ACC112 (cell line): Measurements from ENCODE around the gene CAMK2B.

ENCODE experiments used
- H2AFZ ChIP-seq: fragments of 200-600 bp; sonication (generic); one replicate; pipeline ENCODE4 v1.6.0; 2017; ENCODE audit warnings: antibody characterized with exemption, low read length; ENCODE audit not compliant: unreplicated experiment
- H3K27ac ChIP-seq: fragments of 200-600 bp; sonication (generic); 2 replicates; pipeline ENCODE4 v1.5.1; 2014; ENCODE audit warnings: low read depth, mild to moderate bottlenecking, antibody characterized with exemption, low read length, moderate library complexity
- H3K27me3 ChIP-seq: fragments of 200-600 bp; sonication (generic); 2 replicates; pipeline ENCODE4 v1.6.1; 2014; ENCODE audit warnings: mild to moderate bottlenecking, antibody characterized with exemption, low read length, moderate library complexity, mixed read lengths; ENCODE audit not compliant: insufficient read depth
- H3K36me3 ChIP-seq: fragments of 200-600 bp; sonication (generic); 2 replicates; pipeline ENCODE4 v1.6.1; 2016; ENCODE audit warnings: mild to moderate bottlenecking, antibody characterized with exemption, low read length, moderate library complexity, mixed read lengths; ENCODE audit not compliant: insufficient read depth
- H3K4me1 ChIP-seq: fragments of 200-600 bp; sonication (generic); one replicate; pipeline ENCODE4 v1.6.1; 2016; ENCODE audit warnings: low read length, mixed read lengths; ENCODE audit not compliant: insufficient read depth, unreplicated experiment, control insufficient read depth
- H3K4me3 ChIP-seq: fragments of 200-600 bp; sonication (generic); 2 replicates; pipeline ENCODE4 v1.5.1; 2014; ENCODE audit warnings: mild to moderate bottlenecking, low read depth, low read length
- H3K79me2 ChIP-seq: fragments of 200-600 bp; sonication (generic); one replicate; pipeline ENCODE4 v1.6.0; 2016; ENCODE audit warnings: low read length; ENCODE audit not compliant: control insufficient read depth, unreplicated experiment, insufficient read depth

The CAMK2B gene

GRCh38 chr7:44279286-44279685 lies 46.1 kb downstream of the CAMK2B start:
- no peaks in the 10 kb centered on the region for H3K27me3 ChIP-seq
- no peak overlapping the region for H3K4me3 ChIP-seq
- H2AFZ ChIP-seq, result no peak overlapping the region
- no peak overlapping the region for H3K27ac ChIP-seq
- peaks cover 16% of the 10 kb centered on the region for H3K4me1 ChIP-seq
- no peaks in the 10 kb centered on the region for H3K79me2 ChIP-seq
- H3K36me3 ChIP-seq, result no peaks in the 10 kb centered on the region

GRCh38 chr7:44278451-44279161 lies 46.8 kb downstream of the CAMK2B start:
- Histone ChIP-seq H3K4me3 (no peak overlapping the region), H2AFZ (no peak overlapping the region), H3K79me2 (no peaks in the 10 kb centered on the region), H3K4me1 (peaks cover 16% of the 10 kb centered on the region), H3K27ac (no peak overlapping the region), H3K27me3 (no peaks in the 10 kb centered on the region), H3K36me3 (no peaks in the 10 kb centered on the region)

GRCh38 chr7:44277851-44278250 lies 47.5 kb downstream of the CAMK2B start:
- H2AFZ ChIP-seq, result no peak overlapping the region
- H3K36me3 ChIP-seq, result no peaks in the 10 kb centered on the region
- H3K79me2 ChIP-seq, result no peaks in the 10 kb centered on the region
- peaks cover 16% of the 10 kb centered on the region for H3K4me1 ChIP-seq
- no peak overlapping the region for H3K4me3 ChIP-seq
- no peaks in the 10 kb centered on the region for H3K27me3 ChIP-seq
- no peak overlapping the region for H3K27ac ChIP-seq

- Histone ChIP-seq H2AFZ (no peak overlapping the region), H3K4me3 (no peak overlapping the region), H3K4me1 (peaks cover 16% of the 10 kb centered on the region), H3K27ac (no peak overlapping the region), H3K36me3 (no peaks in the 10 kb centered on the region), H3K79me2 (no peaks in the 10 kb centered on the region), H3K27me3 (no peaks in the 10 kb centered on the region)
These were observed 48.0 kb downstream of the CAMK2B start for GRCh38 chr7:44277391-44277790.

- Histone ChIP-seq H2AFZ (no peak overlapping the region), H3K79me2 (no peaks in the 10 kb centered on the region), H3K4me1 (peaks cover 10% of the 10 kb centered on the region), H3K36me3 (no peaks in the 10 kb centered on the region), H3K27me3 (no peaks in the 10 kb centered on the region), H3K27ac (no peak overlapping the region), H3K4me3 (no peak overlapping the region)
These were observed 48.7 kb downstream of the CAMK2B start for GRCh38 chr7:44276571-44277221.

- Histone ChIP-seq H3K79me2 (no peaks in the 10 kb centered on the region), H3K36me3 (no peaks in the 10 kb centered on the region), H2AFZ (no peak overlapping the region), H3K4me1 (peaks cover 9% of the 10 kb centered on the region), H3K27me3 (no peaks in the 10 kb centered on the region), H3K27ac (no peak overlapping the region), H3K4me3 (no peak overlapping the region)
These were observed 49.3 kb downstream of the CAMK2B start for GRCh38 chr7:44275957-44276570.

GRCh38 chr7:44275146-44275545 lies 50.2 kb downstream of the CAMK2B start:
- Histone ChIP-seq H3K27me3 (no peaks in the 10 kb centered on the region), H3K4me3 (no peak overlapping the region), H2AFZ (no peak overlapping the region), H3K79me2 (no peaks in the 10 kb centered on the region), H3K27ac (no peak overlapping the region), H3K36me3 (no peaks in the 10 kb centered on the region), H3K4me1 (peaks cover 9% of the 10 kb centered on the region)

- no peaks in the 10 kb centered on the region for H3K79me2 ChIP-seq
- no peaks in the 10 kb centered on the region for H3K36me3 ChIP-seq
- peaks cover 9% of the 10 kb centered on the region for H3K4me1 ChIP-seq
- H2AFZ ChIP-seq, result no peak overlapping the region
- no peaks in the 10 kb centered on the region for H3K27me3 ChIP-seq
- H3K4me3 ChIP-seq, result no peak overlapping the region
- H3K27ac ChIP-seq, result no peak overlapping the region
These were observed 50.8 kb downstream of the CAMK2B start for GRCh38 chr7:44274623-44274975.

- H3K4me1 ChIP-seq, result peaks cover 7% of the 10 kb centered on the region
- no peak overlapping the region for H3K4me3 ChIP-seq
- H3K27ac ChIP-seq, result no peak overlapping the region
- no peaks in the 10 kb centered on the region for H3K27me3 ChIP-seq
- no peaks in the 10 kb centered on the region for H3K79me2 ChIP-seq
- H2AFZ ChIP-seq, result no peak overlapping the region
- no peaks in the 10 kb centered on the region for H3K36me3 ChIP-seq
These were observed 51.4 kb downstream of the CAMK2B start for GRCh38 chr7:44273681-44274622.

GRCh38 chr7:44272981-44273380 lies 52.4 kb downstream of the CAMK2B start:
- Histone ChIP-seq H2AFZ (no peak overlapping the region), H3K4me3 (no peak overlapping the region), H3K36me3 (no peaks in the 10 kb centered on the region), H3K27ac (no peak overlapping the region), H3K27me3 (no peaks in the 10 kb centered on the region), H3K79me2 (no peaks in the 10 kb centered on the region), H3K4me1 (no peaks in the 10 kb centered on the region)
